Measurements from ENCODE around the gene CNTN4.
A peak's percentile ranks its signal among the peaks of the same experiment; 100 is the strongest.

Gene CNTN4

DNA sequence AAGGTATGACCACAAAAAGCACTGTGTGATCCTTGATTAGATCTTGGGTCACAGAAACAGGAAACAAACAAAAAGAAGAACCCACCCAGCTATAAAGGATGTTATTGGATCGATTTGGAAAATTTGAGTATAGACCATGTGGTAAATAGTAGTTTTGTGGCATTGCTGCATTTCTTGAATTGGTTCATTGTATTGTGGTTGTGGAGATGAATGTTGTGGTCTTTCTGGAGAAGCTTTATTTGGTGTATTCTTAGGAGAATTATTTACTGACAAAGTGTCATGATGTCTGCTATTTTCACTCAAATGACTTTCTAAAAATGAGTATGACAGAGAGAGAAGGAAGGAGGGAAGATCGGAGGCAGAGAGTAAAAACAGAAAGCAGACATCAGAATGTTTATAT lies 406.2 kb downstream of the CNTN4 start:
- 50% methylated on average over 2 of the region's 2 CpGs for WGBS
- Histone ChIP-seq H2BK120ac (ENCODE audit: low read depth, low read length) (no peak overlapping the region), H3K14ac (ENCODE audit: low read length in 2 of 2) (no peak overlapping the region), H3K9me3 (ENCODE audit: control insufficient read depth, low read length) (no peaks in the 10 kb centered on the region), H2AK5ac (ENCODE audit: low read length, severe bottlenecking) (no peak overlapping the region), H3K9ac (ENCODE audit: low read length) (no peak overlapping the region), H2BK15ac (ENCODE audit: low read depth, poor library complexity, severe bottlenecking) (no peak overlapping the region), H4K91ac (ENCODE audit: low read length) (no peak overlapping the region), H2BK12ac (ENCODE audit: low read length in 2 of 2) (no peak overlapping the region), H3K4me2 (ENCODE audit: low read length, poor library complexity, severe bottlenecking) (no peak overlapping the region), H3K27me3 (ENCODE audit: control insufficient read depth in 1 of 2, insufficient read depth in 1 of 2, low read length in 2 of 2) (no peaks in the 10 kb centered on the region), H2AFZ (ENCODE audit: low read depth, low read length) (no peak overlapping the region), H3K36me3 (ENCODE audit: control insufficient read depth in 1 of 2, insufficient read depth in 2 of 2, low read depth in 1 of 2, low read length in 2 of 2) (no peaks in the 10 kb centered on the region), H3K4me3 (ENCODE audit: insufficient read depth in 1 of 2, low read depth in 1 of 2, low read length in 2 of 2) (no peak overlapping the region), H2BK5ac (ENCODE audit: low read depth, low read length, poor library complexity, severe bottlenecking) (no peak overlapping the region), H3K27ac (ENCODE audit: low read length, poor library complexity, severe bottlenecking) (no peak overlapping the region), H3K18ac (ENCODE audit: low read depth in 1 of 2, low read length in 2 of 2) (no peak overlapping the region), H3K23ac (ENCODE audit: low read length in 2 of 2) (no peak overlapping the region), H3K4me1 (ENCODE audit: control insufficient read depth, insufficient read depth, low read depth, low read length) (no peaks in the 10 kb centered on the region), H3K79me1 (replicated peaks; ENCODE audit: low read length, poor library complexity, severe bottlenecking) (no peaks in the 10 kb centered on the region), H4K8ac (ENCODE audit: low read length) (no peak overlapping the region), H3K4ac (ENCODE audit: low read depth in 1 of 2, low read length in 2 of 2) (no peak overlapping the region)
- DNase-seq = no peak

DNA sequence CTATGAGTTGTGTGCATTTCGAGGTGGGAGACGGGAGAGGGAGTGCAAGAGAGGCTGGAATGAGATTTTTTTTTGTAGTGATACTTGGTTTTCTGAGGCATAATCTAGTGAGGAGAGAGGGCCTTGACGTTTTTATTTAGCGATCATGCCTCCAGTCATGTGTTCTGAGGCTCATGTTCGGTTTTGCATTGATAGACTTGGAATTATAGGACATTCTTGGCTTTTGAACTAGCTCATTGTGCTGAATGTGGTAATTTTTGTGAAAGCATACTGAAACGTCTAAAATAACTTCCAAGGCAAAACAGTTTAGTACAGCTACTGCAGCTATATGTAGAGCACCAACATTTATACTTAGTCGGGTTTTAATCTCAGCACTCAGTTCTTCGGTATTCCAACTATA lies 408.1 kb downstream of the CNTN4 start:
- Histone ChIP-seq H3K79me1 (replicated peaks; ENCODE audit: low read length, poor library complexity, severe bottlenecking) (no peaks in the 10 kb centered on the region), H2BK120ac (ENCODE audit: low read depth, low read length) (no peak overlapping the region), H2AK5ac (ENCODE audit: low read length, severe bottlenecking) (no peak overlapping the region), H3K27me3 (ENCODE audit: control insufficient read depth in 1 of 2, insufficient read depth in 1 of 2, low read length in 2 of 2) (no peaks in the 10 kb centered on the region), H3K4ac (ENCODE audit: low read depth in 1 of 2, low read length in 2 of 2) (no peak overlapping the region), H3K4me2 (ENCODE audit: low read length, poor library complexity, severe bottlenecking) (no peak overlapping the region), H2AFZ (ENCODE audit: low read depth, low read length) (no peak overlapping the region), H3K4me1 (ENCODE audit: control insufficient read depth, insufficient read depth, low read depth, low read length) (no peaks in the 10 kb centered on the region), H3K14ac (ENCODE audit: low read length in 2 of 2) (no peak overlapping the region), H2BK15ac (ENCODE audit: low read depth, poor library complexity, severe bottlenecking) (no peak overlapping the region), H3K36me3 (ENCODE audit: control insufficient read depth in 1 of 2, insufficient read depth in 2 of 2, low read depth in 1 of 2, low read length in 2 of 2) (no peaks in the 10 kb centered on the region), H3K9ac (ENCODE audit: low read length) (no peak overlapping the region), H3K27ac (ENCODE audit: low read length, poor library complexity, severe bottlenecking) (no peak overlapping the region), H4K91ac (ENCODE audit: low read length) (no peak overlapping the region), H3K9me3 (ENCODE audit: control insufficient read depth, low read length) (no peaks in the 10 kb centered on the region), H3K18ac (ENCODE audit: low read depth in 1 of 2, low read length in 2 of 2) (no peak overlapping the region), H2BK12ac (ENCODE audit: low read length in 2 of 2) (no peak overlapping the region), H3K4me3 (ENCODE audit: insufficient read depth in 1 of 2, low read depth in 1 of 2, low read length in 2 of 2) (no peak overlapping the region), H4K8ac (ENCODE audit: low read length) (no peak overlapping the region), H3K23ac (ENCODE audit: low read length in 2 of 2) (no peak overlapping the region), H2BK5ac (ENCODE audit: low read depth, low read length, poor library complexity, severe bottlenecking) (no peak overlapping the region)
- DNase-seq = no peak
- WGBS = 87% methylated on average over 7 of the region's 8 CpGs

DNA sequence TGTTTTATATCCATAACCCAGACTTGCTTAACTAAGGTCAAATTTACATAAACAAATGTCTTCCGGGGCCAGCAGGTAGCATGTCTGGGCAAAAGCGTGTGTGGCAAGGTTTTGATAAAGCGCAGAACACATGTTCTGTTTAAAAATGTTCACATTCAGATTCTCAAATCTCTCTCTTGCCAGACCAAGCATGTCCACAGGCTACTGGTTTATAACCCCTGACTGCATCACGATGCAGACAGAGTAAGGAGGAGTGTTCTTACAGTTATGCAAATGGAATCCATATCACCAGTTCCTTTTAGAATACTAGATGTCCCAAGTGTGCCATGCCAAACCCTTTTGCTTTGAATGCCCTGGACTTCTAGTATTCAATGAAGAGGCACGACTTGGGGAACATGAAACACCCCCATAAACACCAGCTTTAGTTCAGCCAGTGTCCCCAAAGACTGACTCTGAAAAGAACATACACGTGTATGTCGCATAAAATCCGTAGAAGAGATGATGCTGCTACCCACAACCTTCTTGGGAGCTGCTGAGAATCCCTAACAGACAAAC lies 412.0 kb downstream of the CNTN4 start:
- H4K8ac ChIP-seq (ENCODE audit: low read length) = no peak overlapping the region
- H3K4ac ChIP-seq (ENCODE audit: low read depth in 1 of 2, low read length in 2 of 2) = no peak overlapping the region
- WGBS = 44% methylated on average over 5 of the region's 8 CpGs
- no peaks in the 10 kb centered on the region for H3K79me1 ChIP-seq (replicated peaks; ENCODE audit: low read length, poor library complexity, severe bottlenecking)
- no peak overlapping the region for H2BK15ac ChIP-seq (ENCODE audit: low read depth, poor library complexity, severe bottlenecking)
- no peak overlapping the region for H3K9ac ChIP-seq (ENCODE audit: low read length)
- H2AFZ ChIP-seq (ENCODE audit: low read depth, low read length) = no peak overlapping the region
- no peak overlapping the region for H3K4me2 ChIP-seq (ENCODE audit: low read length, poor library complexity, severe bottlenecking)
- H2BK120ac ChIP-seq (ENCODE audit: low read depth, low read length) = no peak overlapping the region
- H3K18ac ChIP-seq (ENCODE audit: low read depth in 1 of 2, low read length in 2 of 2) = no peak overlapping the region
- H2AK5ac ChIP-seq (ENCODE audit: low read length, severe bottlenecking) = no peak overlapping the region
- H3K36me3 ChIP-seq (ENCODE audit: control insufficient read depth in 1 of 2, insufficient read depth in 2 of 2, low read depth in 1 of 2, low read length in 2 of 2) = no peaks in the 10 kb centered on the region
- H3K23ac ChIP-seq (ENCODE audit: low read length in 2 of 2) = no peak overlapping the region
- H3K27ac ChIP-seq (ENCODE audit: low read length, poor library complexity, severe bottlenecking) = no peak overlapping the region
- H2BK5ac ChIP-seq (ENCODE audit: low read depth, low read length, poor library complexity, severe bottlenecking) = no peak overlapping the region
- H3K27me3 ChIP-seq (ENCODE audit: control insufficient read depth in 1 of 2, insufficient read depth in 1 of 2, low read length in 2 of 2) = no peaks in the 10 kb centered on the region
- H3K9me3 ChIP-seq (ENCODE audit: control insufficient read depth, low read length) = no peaks in the 10 kb centered on the region
- no peak for DNase-seq
- no peaks in the 10 kb centered on the region for H3K4me1 ChIP-seq (ENCODE audit: control insufficient read depth, insufficient read depth, low read depth, low read length)
- no peak overlapping the region for H3K14ac ChIP-seq (ENCODE audit: low read length in 2 of 2)
- no peak overlapping the region for H4K91ac ChIP-seq (ENCODE audit: low read length)
- H2BK12ac ChIP-seq (ENCODE audit: low read length in 2 of 2) = no peak overlapping the region
- H3K4me3 ChIP-seq (ENCODE audit: insufficient read depth in 1 of 2, low read depth in 1 of 2, low read length in 2 of 2) = no peak overlapping the region

DNA sequence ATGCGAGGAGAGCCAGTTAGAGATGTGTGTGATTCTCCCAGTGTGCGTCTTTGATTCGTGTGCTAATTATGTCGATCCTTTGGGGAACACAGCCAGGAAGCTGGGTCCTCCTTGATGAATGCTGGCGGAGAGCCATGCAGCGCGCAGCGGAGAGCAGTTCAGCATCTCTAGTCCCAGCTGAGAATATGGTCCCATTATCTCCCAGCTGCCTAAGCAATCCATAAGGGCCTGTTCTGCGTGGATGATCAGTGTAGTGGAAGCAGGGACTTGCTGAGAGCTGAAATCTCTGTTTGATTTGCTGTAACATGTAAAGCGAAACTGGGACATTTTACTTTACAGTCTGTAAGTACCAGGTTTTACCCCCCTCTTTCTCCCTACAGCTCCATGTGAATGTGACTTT lies 412.7 kb downstream of the CNTN4 start:
- Histone ChIP-seq H3K79me1 (replicated peaks; ENCODE audit: low read length, poor library complexity, severe bottlenecking) (no peaks in the 10 kb centered on the region), H2BK120ac (ENCODE audit: low read depth, low read length) (no peak overlapping the region), H4K91ac (ENCODE audit: low read length) (no peak overlapping the region), H3K14ac (ENCODE audit: low read length in 2 of 2) (peak overlapping the region in 1 of 2 experiments; percentile 12), H3K23ac (ENCODE audit: low read length in 2 of 2) (no peak overlapping the region), H3K18ac (ENCODE audit: low read depth in 1 of 2, low read length in 2 of 2) (peak overlapping the region in 1 of 2 experiments; percentile 30), H3K4me2 (ENCODE audit: low read length, poor library complexity, severe bottlenecking) (no peak overlapping the region), H3K4me1 (ENCODE audit: control insufficient read depth, insufficient read depth, low read depth, low read length) (no peaks in the 10 kb centered on the region), H2AK5ac (ENCODE audit: low read length, severe bottlenecking) (no peak overlapping the region), H3K4ac (ENCODE audit: low read depth in 1 of 2, low read length in 2 of 2) (no peak overlapping the region), H2BK12ac (ENCODE audit: low read length in 2 of 2) (peak overlapping the region in 1 of 2 experiments; percentile 71), H3K36me3 (ENCODE audit: control insufficient read depth in 1 of 2, insufficient read depth in 2 of 2, low read depth in 1 of 2, low read length in 2 of 2) (no peaks in the 10 kb centered on the region), H2BK5ac (ENCODE audit: low read depth, low read length, poor library complexity, severe bottlenecking) (no peak overlapping the region), H2AFZ (ENCODE audit: low read depth, low read length) (no peak overlapping the region), H3K27me3 (ENCODE audit: control insufficient read depth in 1 of 2, insufficient read depth in 1 of 2, low read length in 2 of 2) (no peaks in the 10 kb centered on the region), H2BK15ac (ENCODE audit: low read depth, poor library complexity, severe bottlenecking) (no peak overlapping the region), H4K8ac (ENCODE audit: low read length) (no peak overlapping the region), H3K9me3 (ENCODE audit: control insufficient read depth, low read length) (no peaks in the 10 kb centered on the region), H3K4me3 (ENCODE audit: insufficient read depth in 1 of 2, low read depth in 1 of 2, low read length in 2 of 2) (peak overlapping the region in 1 of 2 experiments; percentile 38), H3K27ac (ENCODE audit: low read length, poor library complexity, severe bottlenecking) (no peak overlapping the region), H3K9ac (ENCODE audit: low read length) (no peak overlapping the region)
- 78% methylated on average over 9 of the region's 10 CpGs for WGBS
- no peak for DNase-seq
